Stimulated activated naive CD8-positive, alpha-beta T cell treated with anti-CD3 and anti-CD28 coated beads, Interleukin-15, amount 100 ng/mL, for 72 hours (primary cell): ENCODE results near the gene TNFSF9.

ENCODE experiments used
- ATAC-seq: fragments of 150-1000 bp; cut with Tn5 transposase; 2 replicates; pipeline ENCODE4 v1.10.0; 2021; ENCODE audit warnings: mild to moderate bottlenecking, moderate library complexity
- DNase-seq, 2 donors: peaks; one replicate each; pipeline ENCODE4 v3.0.0; 2021 to 2022
- H3K27ac Mint-ChIP-seq, 2 donors: one replicate each; pipeline ENCODE4 v1.8.0; 2022; ENCODE audit warnings: mild to moderate bottlenecking in 2 of 2, mixed read lengths in 2 of 2, moderate library complexity in 2 of 2
- H3K27me3 Mint-ChIP-seq: one replicate; pipeline ENCODE4 v1.8.0; 2022; ENCODE audit warnings: mixed read lengths
- H3K4me1 Mint-ChIP-seq: one replicate; pipeline ENCODE4 v1.8.0; 2022; ENCODE audit warnings: mild to moderate bottlenecking, mixed read lengths
- H3K4me3 Mint-ChIP-seq, 2 donors: one replicate each; pipeline ENCODE4 v1.8.0; 2022; ENCODE audit warnings: mild to moderate bottlenecking in 2 of 2, mixed read lengths in 2 of 2, moderate library complexity in 1 of 2
- H3K9me3 Mint-ChIP-seq, 2 donors: one replicate each; pipeline ENCODE4 v1.8.0; 2022; ENCODE audit warnings: mixed read lengths in 2 of 2

The TNFSF9 gene

DNA sequence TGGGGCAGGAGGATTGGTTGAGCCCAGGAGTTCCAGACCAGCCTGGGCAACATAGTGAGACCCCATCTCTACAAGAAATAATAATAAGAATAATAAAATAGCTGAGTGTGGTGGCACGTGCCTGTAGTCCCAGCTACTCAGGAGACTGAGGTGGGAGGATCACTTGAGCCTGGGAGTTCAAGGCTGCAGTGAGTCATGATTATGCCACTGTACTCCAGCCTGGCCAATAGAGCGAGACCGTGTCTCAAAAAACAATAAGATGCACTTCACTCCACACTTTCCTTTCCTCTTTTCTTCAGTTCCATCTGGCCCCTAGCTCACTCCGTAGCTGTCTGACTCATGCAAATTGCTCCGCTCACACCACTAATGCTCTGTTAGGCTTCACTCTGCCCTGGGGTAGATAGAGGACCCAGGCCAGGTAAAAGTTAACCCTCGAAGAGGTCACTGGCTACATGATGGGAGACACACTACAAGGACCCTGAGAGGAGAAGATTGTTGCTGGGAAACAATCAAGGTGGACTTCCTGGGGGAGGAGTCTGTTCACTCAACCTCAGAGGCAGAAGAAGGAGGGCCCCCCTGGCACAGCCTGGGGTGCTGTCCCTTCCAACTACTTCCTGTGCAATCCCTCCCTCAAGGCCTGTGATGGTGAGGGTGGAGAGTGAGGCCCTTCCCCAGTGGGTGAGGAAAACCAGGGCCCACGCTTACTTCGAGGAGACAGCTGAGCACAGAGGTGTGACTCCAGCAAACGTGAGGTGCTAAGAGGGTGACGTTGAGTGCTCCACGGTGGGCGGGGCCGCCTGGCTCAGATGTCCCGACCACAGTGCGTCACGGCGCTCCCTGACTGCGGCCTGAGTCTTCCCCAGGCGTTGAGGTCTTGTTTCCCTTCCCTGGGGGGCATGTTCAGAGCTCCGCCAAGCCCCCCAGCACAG lies 8.8 kb upstream of the TNFSF9 start:
- DNase-seq (peak in 1 of 2 donors; percentile 57), ATAC-seq (peak; percentile 72)
- Mint-ChIP-seq H3K4me1 (peaks cover 44% of the 10 kb centered on the region), H3K4me3 (peak overlapping the region in 1 of 2 donors; percentile 14), H3K9me3 (peaks cover 0 to 3% of the 10 kb centered on the region in 2 donors), H3K27ac (peak overlapping the region in 1 of 2 donors; percentile 5), H3K27me3 (no peaks in the 10 kb centered on the region)

DNA sequence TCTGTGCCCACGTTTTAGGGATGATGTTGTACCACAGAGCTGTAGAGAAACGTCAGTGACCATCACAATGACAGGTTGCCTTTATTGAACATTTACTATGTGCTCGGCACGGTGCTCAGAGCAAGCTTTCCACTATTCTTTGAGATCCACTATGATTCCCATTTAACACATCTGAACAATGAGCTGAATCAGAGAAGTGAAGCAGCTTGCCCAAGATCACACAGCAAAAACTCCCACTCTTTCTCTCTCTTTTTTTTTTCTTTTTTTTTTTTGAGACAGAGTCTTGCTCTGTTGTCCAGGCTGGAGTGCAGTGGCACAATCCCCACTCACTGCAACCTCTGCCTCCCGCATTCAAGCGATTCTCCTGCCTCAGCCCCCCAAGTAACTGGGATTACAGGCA lies 8.1 kb upstream of the TNFSF9 start:
- Mint-ChIP-seq H3K27ac (peak overlapping the region in 1 of 2 donors; percentile 42), H3K4me3 (no peak overlapping the region), H3K27me3 (no peaks in the 10 kb centered on the region), H3K9me3 (peaks cover 0 to 3% of the 10 kb centered on the region in 2 donors), H3K4me1 (peaks cover 37% of the 10 kb centered on the region)
- DNase-seq, result no peak
- ATAC-seq, result no peak

DNA sequence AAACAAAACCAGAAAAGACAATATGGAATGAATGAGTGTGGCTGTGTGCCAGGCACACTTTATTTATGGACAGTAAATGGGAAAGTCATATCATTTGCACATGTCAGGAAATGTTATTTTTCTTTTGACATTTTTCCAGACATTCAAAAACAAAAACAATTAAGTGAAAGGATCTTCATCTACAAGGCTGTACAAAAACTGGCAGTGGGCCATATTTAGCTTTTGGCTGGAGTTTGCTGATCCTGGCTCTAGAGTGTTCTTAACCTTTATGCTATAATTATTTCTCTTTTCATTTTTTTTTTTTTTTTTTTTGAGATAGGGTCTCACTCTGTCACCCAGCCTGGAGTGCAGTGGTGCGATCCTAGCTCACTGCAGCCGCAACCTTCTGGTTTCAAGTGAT lies 6.5 kb upstream of the TNFSF9 start:
- DNase-seq (no peak), ATAC-seq (no peak)
- H3K4me3 Mint-ChIP-seq, result no peak overlapping the region
- H3K4me1 Mint-ChIP-seq, result peaks cover 23% of the 10 kb centered on the region
- no peaks in the 10 kb centered on the region for H3K9me3 Mint-ChIP-seq
- peaks cover 4% of the 10 kb centered on the region for H3K27me3 Mint-ChIP-seq
- no peak overlapping the region for H3K27ac Mint-ChIP-seq

- H3K27me3 Mint-ChIP-seq, result peaks cover 37% of the 10 kb centered on the region
Observed at GRCh38 chr19:6527893-6528543, 2.8 kb upstream of the TNFSF9 start.

DNA sequence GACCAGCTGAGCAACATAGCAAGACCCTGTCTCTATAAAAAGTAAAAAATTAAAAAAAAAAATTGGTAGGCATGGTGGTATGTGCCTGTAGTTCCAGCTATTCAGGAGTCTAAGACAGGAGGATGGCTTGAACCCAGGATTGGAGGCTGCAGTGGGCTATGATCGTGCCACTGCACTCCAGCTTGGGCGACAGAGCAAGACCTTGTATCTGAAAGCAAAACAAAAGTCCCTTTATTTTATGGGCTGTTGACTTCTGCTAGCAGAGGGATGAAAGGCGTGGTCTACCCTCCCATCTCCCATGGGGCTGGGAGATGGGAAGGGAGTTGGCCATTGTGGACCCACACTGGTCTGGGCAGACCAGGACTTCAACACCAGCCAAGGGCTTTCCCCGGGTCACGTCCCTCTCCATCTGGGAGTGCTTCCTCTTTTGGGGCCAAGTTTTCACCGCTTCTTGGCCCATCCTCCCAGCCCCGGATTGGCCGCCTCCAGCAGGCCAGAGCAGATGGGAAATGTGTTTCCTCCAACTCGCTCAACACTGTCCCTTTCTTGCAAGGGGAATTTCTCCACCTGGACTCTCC lies 2.2 kb upstream of the TNFSF9 start:
- H3K9me3 Mint-ChIP-seq, result no peaks in the 10 kb centered on the region
- H3K4me1 Mint-ChIP-seq, result peaks cover 37% of the 10 kb centered on the region
- DNase-seq, result no peak
- peaks cover 39% of the 10 kb centered on the region for H3K27me3 Mint-ChIP-seq
- ATAC-seq, result no peak
- no peak overlapping the region for H3K4me3 Mint-ChIP-seq
- no peak overlapping the region for H3K27ac Mint-ChIP-seq

More at GRCh38 chr19:6527893-6528543, 2.8 kb upstream of the TNFSF9 start:
- ATAC-seq (no peak), DNase-seq (no peak)
- Mint-ChIP-seq H3K4me1 (peaks cover 35% of the 10 kb centered on the region), H3K4me3 (no peak overlapping the region), H3K27ac (no peak overlapping the region), H3K9me3 (no peaks in the 10 kb centered on the region)

- ATAC-seq (no peak), DNase-seq (no peak)
- Mint-ChIP-seq H3K4me1 (peaks cover 37% of the 10 kb centered on the region), H3K27ac (no peak overlapping the region), H3K9me3 (no peaks in the 10 kb centered on the region), H3K27me3 (peaks cover 46% of the 10 kb centered on the region), H3K4me3 (no peak overlapping the region)
Observed at GRCh38 chr19:6529351-6529750, 1.5 kb upstream of the TNFSF9 start.

- Mint-ChIP-seq H3K4me3 (peak overlapping the region; percentile 79 to 87), H3K4me1 (peaks cover 37% of the 10 kb centered on the region), H3K27me3 (peaks cover 50% of the 10 kb centered on the region), H3K9me3 (no peaks in the 10 kb centered on the region), H3K27ac (peak overlapping the region in 1 of 2 donors; percentile 13)
- no peak for ATAC-seq
- DNase-seq, result no peak
Observed at GRCh38 chr19:6529937-6530385, 865 bp upstream of the TNFSF9 start.

GRCh38 chr19:6531163-6531955 lies 533 bp downstream of the TNFSF9 start:
- peak overlapping the region; percentile 79 to 87 for H3K4me3 Mint-ChIP-seq
- H3K27ac Mint-ChIP-seq, result peak overlapping the region in 1 of 2 donors; percentile 77
- H3K4me1 Mint-ChIP-seq, result peaks cover 46% of the 10 kb centered on the region
- H3K9me3 Mint-ChIP-seq, result no peaks in the 10 kb centered on the region
- DNase-seq (peak in 1 of 2 donors; percentile 35), ATAC-seq (peak; percentile 41)
- H3K27me3 Mint-ChIP-seq, result peaks cover 50% of the 10 kb centered on the region

GRCh38 chr19:6531956-6532243 lies 1.1 kb downstream of the TNFSF9 start:
- no peak for DNase-seq
- ATAC-seq, result no peak
- H3K27me3 Mint-ChIP-seq, result peaks cover 50% of the 10 kb centered on the region
- H3K9me3 Mint-ChIP-seq, result no peaks in the 10 kb centered on the region
- H3K4me1 Mint-ChIP-seq, result peaks cover 52% of the 10 kb centered on the region
- H3K27ac Mint-ChIP-seq, result peak overlapping the region in 1 of 2 donors; percentile 28
- peak overlapping the region; percentile 79 to 87 for H3K4me3 Mint-ChIP-seq

DNA sequence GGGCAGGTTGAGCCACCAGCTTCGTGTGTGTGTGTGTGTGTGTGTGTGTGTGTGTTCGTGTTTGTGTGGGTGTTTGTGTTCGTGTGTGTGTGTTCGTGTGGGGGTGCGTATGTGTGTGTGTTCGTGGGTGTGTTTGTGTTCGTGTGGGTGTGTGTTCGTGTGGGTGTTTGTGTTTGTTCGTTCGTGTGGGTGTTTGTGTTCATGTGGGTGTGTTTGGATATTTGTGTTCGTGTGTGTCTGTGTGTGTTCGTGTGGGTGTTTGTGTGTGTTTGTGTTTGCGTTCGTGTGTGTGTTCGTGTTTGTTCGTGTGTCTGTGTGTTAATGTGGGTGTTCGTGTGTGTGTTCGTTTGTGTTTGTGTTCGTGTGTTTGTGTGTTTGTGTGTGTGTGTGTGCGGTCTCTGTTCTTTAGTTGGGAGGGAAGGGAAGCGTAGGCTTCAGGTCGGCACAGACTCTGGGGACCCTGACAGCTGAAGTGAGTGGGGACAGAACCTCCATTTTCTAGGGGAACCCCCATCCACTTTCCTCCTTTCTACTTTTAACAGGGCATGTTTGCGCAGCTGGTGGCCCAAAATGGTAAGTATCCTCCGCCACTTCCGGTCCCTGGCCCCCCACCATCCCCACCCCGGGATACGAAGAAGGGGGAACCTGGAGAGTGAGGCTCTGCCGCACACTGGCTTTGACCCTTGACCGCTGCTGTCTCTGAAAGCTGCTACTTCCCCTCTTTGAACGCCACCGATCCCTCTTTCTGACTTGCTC lies 1.6 kb downstream of the TNFSF9 start:
- no peaks in the 10 kb centered on the region for H3K9me3 Mint-ChIP-seq
- peak overlapping the region; percentile 79 to 87 for H3K4me3 Mint-ChIP-seq
- DNase-seq (peak in 1 of 2 donors; percentile 46), ATAC-seq (peak; percentile 8)
- H3K27me3 Mint-ChIP-seq, result peaks cover 50% of the 10 kb centered on the region
- H3K4me1 Mint-ChIP-seq, result peaks cover 56% of the 10 kb centered on the region
- peak overlapping the region; percentile 5 to 28 for H3K27ac Mint-ChIP-seq

GRCh38 chr19:6533000-6533328 lies 2.1 kb downstream of the TNFSF9 start:
- Mint-ChIP-seq H3K4me1 (peaks cover 57% of the 10 kb centered on the region), H3K9me3 (no peaks in the 10 kb centered on the region), H3K4me3 (peak overlapping the region; percentile 79 to 87), H3K27ac (peak overlapping the region in 1 of 2 donors; percentile 46), H3K27me3 (peaks cover 50% of the 10 kb centered on the region)
- ATAC-seq (no peak), DNase-seq (no peak)

- Mint-ChIP-seq H3K9me3 (no peaks in the 10 kb centered on the region), H3K4me1 (peaks cover 61% of the 10 kb centered on the region), H3K27me3 (peaks cover 50% of the 10 kb centered on the region), H3K27ac (no peak overlapping the region), H3K4me3 (peak overlapping the region in 1 of 2 donors; percentile 28)
- no peak for ATAC-seq
- DNase-seq, result no peak
Observed at GRCh38 chr19:6533746-6534418, 3.1 kb downstream of the TNFSF9 start.

DNA sequence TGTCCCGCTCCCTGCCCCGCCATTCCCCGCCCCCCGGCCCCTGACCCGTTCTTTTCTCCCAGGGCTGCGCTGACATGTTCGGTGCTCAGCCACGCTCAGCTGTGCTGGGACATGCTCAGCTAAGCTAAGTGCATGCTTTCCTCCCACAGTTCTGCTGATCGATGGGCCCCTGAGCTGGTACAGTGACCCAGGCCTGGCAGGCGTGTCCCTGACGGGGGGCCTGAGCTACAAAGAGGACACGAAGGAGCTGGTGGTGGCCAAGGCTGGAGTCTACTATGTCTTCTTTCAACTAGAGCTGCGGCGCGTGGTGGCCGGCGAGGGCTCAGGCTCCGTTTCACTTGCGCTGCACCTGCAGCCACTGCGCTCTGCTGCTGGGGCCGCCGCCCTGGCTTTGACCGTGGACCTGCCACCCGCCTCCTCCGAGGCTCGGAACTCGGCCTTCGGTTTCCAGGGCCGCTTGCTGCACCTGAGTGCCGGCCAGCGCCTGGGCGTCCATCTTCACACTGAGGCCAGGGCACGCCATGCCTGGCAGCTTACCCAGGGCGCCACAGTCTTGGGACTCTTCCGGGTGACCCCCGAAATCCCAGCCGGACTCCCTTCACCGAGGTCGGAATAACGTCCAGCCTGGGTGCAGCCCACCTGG lies 3.7 kb downstream of the TNFSF9 start:
- H3K4me1 Mint-ChIP-seq, result peaks cover 57% of the 10 kb centered on the region
- H3K9me3 Mint-ChIP-seq, result no peaks in the 10 kb centered on the region
- H3K4me3 Mint-ChIP-seq, result no peak overlapping the region
- no peak overlapping the region for H3K27ac Mint-ChIP-seq
- DNase-seq (no peak), ATAC-seq (no peak)
- H3K27me3 Mint-ChIP-seq, result peaks cover 44% of the 10 kb centered on the region
